ENCODE measurements around the gene NUP210L.
"Not testable (repeated sequence)": the region's sequence is repeated elsewhere in the genome, so short reads cannot be mapped to it uniquely, and the experiment has no call there.

NUP210L gene

GRCh38 chr1:153991806-153992205, 163.1 kb downstream of the NUP210L start:
- no peak for DNase-seq (ENCODE audit: low read depth, low spot score)

GRCh38 chr1:153991151-153991630, 163.7 kb downstream of the NUP210L start:
- DNase-seq (ENCODE audit: low read depth, low spot score): no peak

GRCh38 chr1:153990468-153991150, 164.3 kb downstream of the NUP210L start, which contains the start of gene RPS27:
TSS of gene RPS27 (plus strand) at chr1:153990762. CDS start at chr1:153990797, 35 bp downstream.
- DNase-seq (ENCODE audit: low read depth, low spot score): peak; percentile 97

GRCh38 chr1:153987621-153988020, 167.3 kb downstream of the NUP210L start:
- no peak for DNase-seq (ENCODE audit: low read depth, low spot score)

GRCh38 chr1:153985941-153986761, 168.7 kb downstream of the NUP210L start, which contains the start of gene RAB13:
TSS of gene RAB13 (minus strand) at chr1:153986339. CDS start at chr1:153986236, 103 bp downstream.
- DNase-seq (ENCODE audit: low read depth, low spot score): peak; percentile 91

GRCh38 chr1:153985341-153985912, 169.4 kb downstream of the NUP210L start:
- peak; percentile 68 for DNase-seq (ENCODE audit: low read depth, low spot score)

- no peak for DNase-seq (ENCODE audit: low read depth, low spot score)
Observed at GRCh38 chr1:153984123-153984894, 170.6 kb downstream of the NUP210L start.

- DNase-seq (ENCODE audit: low read depth, low spot score): not testable (repeated sequence)
Observed at GRCh38 chr1:153981735-153982134, 173.1 kb downstream of the NUP210L start.

GRCh38 chr1:153979091-153979490, 175.8 kb downstream of the NUP210L start:
- DNase-seq (ENCODE audit: low read depth, low spot score): not testable (repeated sequence)

- no peak for DNase-seq (ENCODE audit: low read depth, low spot score)
Observed at GRCh38 chr1:153978274-153978909, 176.5 kb downstream of the NUP210L start.

- DNase-seq (ENCODE audit: low read depth, low spot score): peak; percentile 92
Observed at GRCh38 chr1:153977250-153978240, 177.3 kb downstream of the NUP210L start, which contains the start of gene JTB. TSS of gene JTB (minus strand) at chr1:153977674. CDS start at chr1:153977252, 422 bp downstream.

- DNase-seq (ENCODE audit: low read depth, low spot score): peak; percentile 42
Observed at GRCh38 chr1:153976819-153977249, 178.0 kb downstream of the NUP210L start.

- no peak for DNase-seq (ENCODE audit: low read depth, low spot score)
Observed at GRCh38 chr1:153973525-153973924, 181.3 kb downstream of the NUP210L start.

GRCh38 chr1:153973071-153973470, 181.8 kb downstream of the NUP210L start:
- DNase-seq (ENCODE audit: low read depth, low spot score): no peak

- no peak for DNase-seq (ENCODE audit: low read depth, low spot score)
Observed at GRCh38 chr1:153970346-153970745, 184.5 kb downstream of the NUP210L start.

- DNase-seq (ENCODE audit: low read depth, low spot score): no peak
Observed at GRCh38 chr1:153968972-153969371, 185.9 kb downstream of the NUP210L start.

GRCh38 chr1:153968408-153968807, 186.5 kb downstream of the NUP210L start:
- DNase-seq (ENCODE audit: low read depth, low spot score): no peak

GRCh38 chr1:153968000-153968363, 186.9 kb downstream of the NUP210L start:
- DNase-seq (ENCODE audit: low read depth, low spot score): no peak

Data from astrocyte of the hippocampus (primary cell).